K562 (cell line): ENCODE results near the gene ADAM22. TPM values are rescaled to one million over a fixed set of nuclear protein-coding genes. Genes with fewer than 3 reads are reported as not detected.
A peak's percentile ranks its signal among the peaks of the same experiment; 100 is the strongest.

ENCODE experiments used
- CREB3L1 ChIP-seq: fragments of 450-650 bp; IDR thresholded peaks from 2 replicates; pipeline ENCODE4 v1.6.1; 2014; ENCODE audit warnings: low read depth, mild to moderate bottlenecking, moderate library complexity, borderline replicate concordance
- FOXA1 ChIP-seq: fragments of 450-650 bp; IDR thresholded peaks from 2 replicates; pipeline ENCODE4 v1.6.1; 2016; ENCODE audit warnings: mild to moderate bottlenecking, borderline replicate concordance
- FOXO4 ChIP-seq: fragments of 450-650 bp; formaldehyde crosslinking; IDR thresholded peaks from 2 replicates; pipeline ENCODE4 v1.4.0; 2020; ENCODE audit warnings: mild to moderate bottlenecking, moderate library complexity
- NFATC3 ChIP-seq: fragments of 450-650 bp; IDR thresholded peaks from 2 replicates; pipeline ENCODE4 v1.6.1; 2017; ENCODE audit warnings: mild to moderate bottlenecking
- PCBP1 ChIP-seq: fragments of 200-400 bp; formaldehyde crosslinking; IDR thresholded peaks from 2 replicates; pipeline ENCODE4 v1.6.1; 2018; ENCODE audit warnings: mild to moderate bottlenecking, low read depth, low read length; ENCODE audit not compliant: poor library complexity, severe bottlenecking
- POLR2G ChIP-seq: fragments of 200-400 bp; formaldehyde crosslinking; IDR thresholded peaks from 2 replicates; pipeline ENCODE4 v1.6.1; 2017; ENCODE audit warnings: low read depth, mild to moderate bottlenecking, antibody characterized with exemption, low read length, moderate library complexity
- RFX7 ChIP-seq: fragments of 250-450 bp; sonication (Bioruptor Pico); IDR thresholded peaks from 2 replicates; pipeline ENCODE4 v1.5.1; 2021; ENCODE audit warnings: mild to moderate bottlenecking
- SIX5 ChIP-seq, 2 experiments: IDR thresholded peaks; 2 replicates each; pipeline ENCODE4 v1.6.1; 2011; ENCODE audit warnings: low read length in 2 of 2, borderline replicate concordance in 1 of 2, low read depth in 1 of 2, mild to moderate bottlenecking in 1 of 2, moderate library complexity in 1 of 2; ENCODE audit not compliant: insufficient read depth in 1 of 2
- TRIM25 ChIP-seq: fragments of 450-650 bp; IDR thresholded peaks from 2 replicates; pipeline ENCODE4 v1.7.0; 2016; ENCODE audit warnings: borderline replicate concordance
- ZNF165 ChIP-seq: fragments of 250-450 bp; sonication (Bioruptor Pico); IDR thresholded peaks from 2 replicates; pipeline ENCODE4 v1.4.0; 2020; ENCODE audit warnings: borderline replicate concordance
- ZNF830 ChIP-seq: fragments of 250-450 bp; sonication (Bioruptor Pico); IDR thresholded peaks from 2 replicates; pipeline ENCODE4 v1.5.0; 2021; ENCODE audit warnings: mild to moderate bottlenecking
- polyA plus RNA-seq, 8 experiments: library from polyadenylated mRNA; depleted of rRNA in 4 of 8; stranded (reverse) in 5 of 8; unstranded in 3 of 8; fragments of >200 nt; fragmentation: Nextera tagmentation in 2 of 8; fragmentation: Illumina TruSeq in 1 of 8; extraction: Ambion mirVana in 2 of 8; extraction: Trizol in 1 of 8; gene quantifications; 2 replicates each; pipeline versions ENCODE4 v1.2.1 to v1.2.3, GENCODE V29; 2011 to 2014; ENCODE audit warnings: inconsistent platforms in 1 of 8, missing spikeins in 1 of 8
- total RNA-seq, 7 experiments: library from RNA; depleted of rRNA in 6 of 7; stranded (reverse); fragments of >200 nt in 6 of 7; fragmentation: Illumina TruSeq in 2 of 7; extraction: Trizol in 2 of 7; gene quantifications; 2 replicates each; pipeline versions ENCODE4 v1.2.1 to v1.2.3, GENCODE V29; 2011 to 2021; ENCODE audit warnings: low replicate concordance in 1 of 7
- TF ChIP-seq, protein P1 (sequence below), 2 experiments: fragments of 450-650 bp; IDR thresholded peaks; 2 replicates each; pipeline ENCODE4 v1.6.1; 2018; ENCODE audit warnings: mild to moderate bottlenecking in 2 of 2, low read depth in 1 of 2; ENCODE audit not compliant: partially characterized antibody in 2 of 2
- TF ChIP-seq, protein P2 (sequence below): fragments of 450-650 bp; formaldehyde crosslinking; IDR thresholded peaks from 2 replicates; pipeline ENCODE4 v1.4.0; 2022; ENCODE audit warnings: missing genetic modification characterization

ADAM22 gene
- total and polyA plus RNA-seq, 9 of the 15 experiments (the other 6 are each of a cell fraction or from before 2014, with no cell fraction given) = 0.01 to 0.58 (median 0.18) TPM

GRCh38 chr7:88219781-88220747, 286.0 kb downstream of the ADAM22 start, which contains the start of gene SRI (continued):
- TF ChIP-seq, protein P1, sequence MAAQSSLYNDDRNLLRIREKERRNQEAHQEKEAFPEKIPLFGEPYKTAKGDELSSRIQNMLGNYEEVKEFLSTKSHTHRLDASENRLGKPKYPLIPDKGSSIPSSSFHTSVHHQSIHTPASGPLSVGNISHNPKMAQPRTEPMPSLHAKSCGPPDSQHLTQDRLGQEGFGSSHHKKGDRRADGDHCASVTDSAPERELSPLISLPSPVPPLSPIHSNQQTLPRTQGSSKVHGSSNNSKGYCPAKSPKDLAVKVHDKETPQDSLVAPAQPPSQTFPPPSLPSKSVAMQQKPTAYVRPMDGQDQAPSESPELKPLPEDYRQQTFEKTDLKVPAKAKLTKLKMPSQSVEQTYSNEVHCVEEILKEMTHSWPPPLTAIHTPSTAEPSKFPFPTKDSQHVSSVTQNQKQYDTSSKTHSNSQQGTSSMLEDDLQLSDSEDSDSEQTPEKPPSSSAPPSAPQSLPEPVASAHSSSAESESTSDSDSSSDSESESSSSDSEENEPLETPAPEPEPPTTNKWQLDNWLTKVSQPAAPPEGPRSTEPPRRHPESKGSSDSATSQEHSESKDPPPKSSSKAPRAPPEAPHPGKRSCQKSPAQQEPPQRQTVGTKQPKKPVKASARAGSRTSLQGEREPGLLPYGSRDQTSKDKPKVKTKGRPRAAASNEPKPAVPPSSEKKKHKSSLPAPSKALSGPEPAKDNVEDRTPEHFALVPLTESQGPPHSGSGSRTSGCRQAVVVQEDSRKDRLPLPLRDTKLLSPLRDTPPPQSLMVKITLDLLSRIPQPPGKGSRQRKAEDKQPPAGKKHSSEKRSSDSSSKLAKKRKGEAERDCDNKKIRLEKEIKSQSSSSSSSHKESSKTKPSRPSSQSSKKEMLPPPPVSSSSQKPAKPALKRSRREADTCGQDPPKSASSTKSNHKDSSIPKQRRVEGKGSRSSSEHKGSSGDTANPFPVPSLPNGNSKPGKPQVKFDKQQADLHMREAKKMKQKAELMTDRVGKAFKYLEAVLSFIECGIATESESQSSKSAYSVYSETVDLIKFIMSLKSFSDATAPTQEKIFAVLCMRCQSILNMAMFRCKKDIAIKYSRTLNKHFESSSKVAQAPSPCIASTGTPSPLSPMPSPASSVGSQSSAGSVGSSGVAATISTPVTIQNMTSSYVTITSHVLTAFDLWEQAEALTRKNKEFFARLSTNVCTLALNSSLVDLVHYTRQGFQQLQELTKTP (IDR thresholded peaks at IDR 0.05; ENCODE audit: low read depth in 1 of 2, partially characterized antibody in 2 of 2) = no peak
- no peak for TF ChIP-seq CREB3L1
- no peak for TF ChIP-seq FOXA1
- peak; percentile 34 for TF ChIP-seq PCBP1
- peak; percentile 90 for TF ChIP-seq POLR2G
- peak in 1 of 2 experiments; percentile 41; a peak in 1 of 4 replicates for TF ChIP-seq SIX5 (IDR thresholded peaks at IDR 0.05; ENCODE audit: borderline replicate concordance in 1 of 2, insufficient read depth in 1 of 2, low read depth in 1 of 2, low read length in 2 of 2)
- no peak for TF ChIP-seq TRIM25
- TF ChIP-seq FOXO4 (CRISPR knock-in tag) = no peak
- no peak for TF ChIP-seq RFX7 (CRISPR knock-in tag)
- no peak for TF ChIP-seq ZNF165
- TF ChIP-seq NFATC3 = no peak
- TF ChIP-seq, protein P2, sequence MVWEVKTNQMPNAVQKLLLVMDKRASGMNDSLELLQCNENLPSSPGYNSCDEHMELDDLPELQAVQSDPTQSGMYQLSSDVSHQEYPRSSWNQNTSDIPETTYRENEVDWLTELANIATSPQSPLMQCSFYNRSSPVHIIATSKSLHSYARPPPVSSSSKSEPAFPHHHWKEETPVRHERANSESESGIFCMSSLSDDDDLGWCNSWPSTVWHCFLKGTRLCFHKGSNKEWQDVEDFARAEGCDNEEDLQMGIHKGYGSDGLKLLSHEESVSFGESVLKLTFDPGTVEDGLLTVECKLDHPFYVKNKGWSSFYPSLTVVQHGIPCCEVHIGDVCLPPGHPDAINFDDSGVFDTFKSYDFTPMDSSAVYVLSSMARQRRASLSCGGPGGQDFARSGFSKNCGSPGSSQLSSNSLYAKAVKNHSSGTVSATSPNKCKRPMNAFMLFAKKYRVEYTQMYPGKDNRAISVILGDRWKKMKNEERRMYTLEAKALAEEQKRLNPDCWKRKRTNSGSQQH (CRISPR knock-in tag) = no peak
- TF ChIP-seq ZNF830 (CRISPR knock-in tag) = 0 out of 2 replicates have a peak, but pooled peaks have one; percentile 67
